Measurements from ENCODE around the gene PPP1R9A.

DNA sequence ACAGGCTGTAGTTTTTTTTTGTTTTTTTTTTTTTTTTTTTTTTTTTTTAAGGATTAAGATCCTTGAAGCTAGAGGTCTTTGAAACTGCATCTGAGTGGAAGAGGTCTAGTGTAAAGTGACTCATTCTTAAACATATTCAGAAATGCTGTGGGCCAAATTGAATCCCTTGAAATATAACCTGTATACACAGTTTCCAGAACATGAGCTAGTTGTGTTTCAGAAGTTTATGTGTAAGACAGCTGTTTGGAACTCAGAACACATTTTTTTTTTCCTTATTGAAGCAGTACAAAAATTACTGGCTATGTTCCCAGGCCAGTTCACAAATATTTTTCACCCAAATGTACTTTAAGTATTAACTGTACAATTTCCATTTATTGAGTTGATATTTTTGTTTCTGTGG is 67.9 kb downstream of the PPP1R9A start:
- TF ChIP-seq MAX (IDR thresholded peaks at IDR 0.05; ENCODE audit: low read depth, low read length), result no peak
- TF ChIP-seq ESRRA (IDR thresholded peaks at IDR 0.05; ENCODE audit: low read length), result no peak
- no peak for TF ChIP-seq CEBPB (IDR thresholded peaks at IDR 0.05; ENCODE audit: borderline replicate concordance in 1 of 2, low read depth in 2 of 2, low read length in 2 of 2)
- TF ChIP-seq, protein P1, sequence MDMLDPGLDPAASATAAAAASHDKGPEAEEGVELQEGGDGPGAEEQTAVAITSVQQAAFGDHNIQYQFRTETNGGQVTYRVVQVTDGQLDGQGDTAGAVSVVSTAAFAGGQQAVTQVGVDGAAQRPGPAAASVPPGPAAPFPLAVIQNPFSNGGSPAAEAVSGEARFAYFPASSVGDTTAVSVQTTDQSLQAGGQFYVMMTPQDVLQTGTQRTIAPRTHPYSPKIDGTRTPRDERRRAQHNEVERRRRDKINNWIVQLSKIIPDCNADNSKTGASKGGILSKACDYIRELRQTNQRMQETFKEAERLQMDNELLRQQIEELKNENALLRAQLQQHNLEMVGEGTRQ (IDR thresholded peaks at IDR 0.05; ENCODE audit: borderline replicate concordance, low read depth, low read length), result no peak
- TF ChIP-seq CHD2 (IDR thresholded peaks at IDR 0.05; ENCODE audit: borderline replicate concordance, low read depth, low read length), result no peak
- TF ChIP-seq EP300 (IDR thresholded peaks at IDR 0.05; ENCODE audit: borderline replicate concordance in 1 of 2, control insufficient read depth in 1 of 2, low read depth in 2 of 2, low read length in 2 of 2), result no peak
- no peak for TF ChIP-seq CEBPZ (IDR thresholded peaks at IDR 0.05; ENCODE audit: low read depth, low read length)
- TF ChIP-seq RAD51 (IDR thresholded peaks at IDR 0.05), result no peak
- TF ChIP-seq, protein P2, sequence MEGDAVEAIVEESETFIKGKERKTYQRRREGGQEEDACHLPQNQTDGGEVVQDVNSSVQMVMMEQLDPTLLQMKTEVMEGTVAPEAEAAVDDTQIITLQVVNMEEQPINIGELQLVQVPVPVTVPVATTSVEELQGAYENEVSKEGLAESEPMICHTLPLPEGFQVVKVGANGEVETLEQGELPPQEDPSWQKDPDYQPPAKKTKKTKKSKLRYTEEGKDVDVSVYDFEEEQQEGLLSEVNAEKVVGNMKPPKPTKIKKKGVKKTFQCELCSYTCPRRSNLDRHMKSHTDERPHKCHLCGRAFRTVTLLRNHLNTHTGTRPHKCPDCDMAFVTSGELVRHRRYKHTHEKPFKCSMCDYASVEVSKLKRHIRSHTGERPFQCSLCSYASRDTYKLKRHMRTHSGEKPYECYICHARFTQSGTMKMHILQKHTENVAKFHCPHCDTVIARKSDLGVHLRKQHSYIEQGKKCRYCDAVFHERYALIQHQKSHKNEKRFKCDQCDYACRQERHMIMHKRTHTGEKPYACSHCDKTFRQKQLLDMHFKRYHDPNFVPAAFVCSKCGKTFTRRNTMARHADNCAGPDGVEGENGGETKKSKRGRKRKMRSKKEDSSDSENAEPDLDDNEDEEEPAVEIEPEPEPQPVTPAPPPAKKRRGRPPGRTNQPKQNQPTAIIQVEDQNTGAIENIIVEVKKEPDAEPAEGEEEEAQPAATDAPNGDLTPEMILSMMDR (IDR thresholded peaks at IDR 0.05 in 2 of 3, conservative IDR thresholded peaks at IDR 0.05 in 1 of 3; ENCODE audit: control insufficient read depth in 2 of 3, extremely low read depth in 1 of 3, insufficient read depth in 1 of 3, low read depth in 3 of 3, low read length in 3 of 3), result no peak
- no peak for TF ChIP-seq IRF3 (IDR thresholded peaks at IDR 0.05)
- no peak for TF ChIP-seq RFX5 (IDR thresholded peaks at IDR 0.05; ENCODE audit: low read depth, low read length)
- no peak for TF ChIP-seq EGR1 (IDR thresholded peaks at IDR 0.05; ENCODE audit: borderline replicate concordance in 1 of 2, low read depth in 2 of 2, low read length in 2 of 2)

All from GM12878 (cell line).